OCI-LY7 (cell line): ENCODE results near the gene LAMA2.

ENCODE experiments used
- CTCF ChIP-seq: fragments of 200-600 bp; sonication (generic); conservative IDR thresholded peaks from 2 replicates; pipeline ENCODE4 v1.5.1; 2014; ENCODE audit warnings: mild to moderate bottlenecking, antibody characterized with exemption, low read length, moderate library complexity, mixed read lengths
- EZH2phosphoT487 ChIP-seq: fragments of 200-600 bp; sonication (generic); IDR thresholded peaks from 2 replicates; pipeline ENCODE4 v1.6.1; 2018; ENCODE audit warnings: low read depth, borderline replicate concordance, mild to moderate bottlenecking, mixed run types, antibody characterized with exemption, low read length, moderate library complexity, mixed read lengths

GRCh38 chr6:129282019-129282418 is 399.1 kb downstream of the LAMA2 start:
- no peak for TF ChIP-seq CTCF
- no peak for TF ChIP-seq EZH2phosphoT487
